HG02938 (cell line): ENCODE results near the gene EGLN1.
"Not testable (repeated sequence)": the region's sequence is repeated elsewhere in the genome, so short reads cannot be mapped to it uniquely, and the experiment has no call there.

Experiments
- ATAC-seq: cut with Tn5 transposase; IDR thresholded peaks from one replicate; pipeline ENCODE4 v1.9.1; 2021; ENCODE audit warnings: mild to moderate bottlenecking, moderate library complexity; ENCODE audit not compliant: unreplicated experiment

The EGLN1 gene

GRCh38 chr1:231421971-231422797 is at the start of gene EGLN1:
Gene EGLN1 (minus strand): TSS chr1:231422287. CDS start chr1:231421888, 399 bp downstream.
- ATAC-seq = peak; percentile 66

- ATAC-seq = not testable (repeated sequence)
Observed at GRCh38 chr1:231471500-231471899, 49.4 kb upstream of the EGLN1 start.

- ATAC-seq = not testable (repeated sequence)
Observed at GRCh38 chr1:231471027-231471426, 48.9 kb upstream of the EGLN1 start.

GRCh38 chr1:231467986-231468385 is 45.9 kb upstream of the EGLN1 start:
- ATAC-seq = no peak

- ATAC-seq = peak; percentile 55
Observed at GRCh38 chr1:231465051-231465450, 43.0 kb upstream of the EGLN1 start.

- no peak for ATAC-seq
Observed at GRCh38 chr1:231463541-231463940, 41.5 kb upstream of the EGLN1 start.

- ATAC-seq = peak; percentile 84
Observed at GRCh38 chr1:231460614-231461013, 38.5 kb upstream of the EGLN1 start.

GRCh38 chr1:231459438-231459837 is 37.4 kb upstream of the EGLN1 start:
- not testable (repeated sequence) for ATAC-seq

GRCh38 chr1:231457956-231458355 is 35.9 kb upstream of the EGLN1 start:
- ATAC-seq = not testable (repeated sequence)

- ATAC-seq = not testable (repeated sequence)
Observed at GRCh38 chr1:231454133-231454532, 32.0 kb upstream of the EGLN1 start.

- ATAC-seq = no peak
Observed at GRCh38 chr1:231446138-231446537, 24.1 kb upstream of the EGLN1 start.

- ATAC-seq = no peak
Observed at GRCh38 chr1:231444059-231444458, 22.0 kb upstream of the EGLN1 start.

GRCh38 chr1:231443363-231443762 is 21.3 kb upstream of the EGLN1 start:
- no peak for ATAC-seq

GRCh38 chr1:231442735-231443134 is 20.6 kb upstream of the EGLN1 start:
- ATAC-seq = no peak

GRCh38 chr1:231432996-231433395 is 10.9 kb upstream of the EGLN1 start:
- ATAC-seq = no peak

GRCh38 chr1:231431665-231432415 is 9.8 kb upstream of the EGLN1 start:
- ATAC-seq = no peak

GRCh38 chr1:231430678-231431352 is 8.7 kb upstream of the EGLN1 start:
- not testable (repeated sequence) for ATAC-seq

- no peak for ATAC-seq
Observed at GRCh38 chr1:231428377-231428776, 6.3 kb upstream of the EGLN1 start.

GRCh38 chr1:231424950-231425805 is 3.1 kb upstream of the EGLN1 start:
- no peak for ATAC-seq

- no peak for ATAC-seq
Observed at GRCh38 chr1:231423648-231424047, 1.6 kb upstream of the EGLN1 start.
